Measurements from ENCODE around the gene BCAR1.
"Not testable (repeated sequence)": the region's sequence is repeated elsewhere in the genome, so short reads cannot be mapped to it uniquely, and the experiment has no call there.

BCAR1 gene

GRCh38 chr16:75252946-75253911 is 1.8 kb upstream of the BCAR1 start:
- DNase-seq, result peak; percentile 53

- DNase-seq, result peak; percentile 29
Observed at GRCh38 chr16:75252049-75252864, 833 bp upstream of the BCAR1 start.

- DNase-seq, result peak; percentile 49
Observed at GRCh38 chr16:75250809-75251279, 580 bp downstream of the BCAR1 start.

GRCh38 chr16:75250089-75250808 is 1.2 kb downstream of the BCAR1 start:
- peak; percentile 30 for DNase-seq

GRCh38 chr16:75249441-75249840 is 2.0 kb downstream of the BCAR1 start:
- DNase-seq, result no peak

GRCh38 chr16:75248536-75249380 is 2.7 kb downstream of the BCAR1 start:
- peak; percentile 17 for DNase-seq

- DNase-seq, result peak; percentile 48
Observed at GRCh38 chr16:75248142-75248535, 3.3 kb downstream of the BCAR1 start.

- no peak for DNase-seq
Observed at GRCh38 chr16:75247249-75247648, 4.2 kb downstream of the BCAR1 start.

- DNase-seq, result no peak
Observed at GRCh38 chr16:75246504-75247205, 4.8 kb downstream of the BCAR1 start.

- DNase-seq, result peak; percentile 93
Observed at GRCh38 chr16:75244844-75245758, 6.3 kb downstream of the BCAR1 start.

- no peak for DNase-seq
Observed at GRCh38 chr16:75244225-75244809, 7.1 kb downstream of the BCAR1 start.

GRCh38 chr16:75243667-75244224 is 7.7 kb downstream of the BCAR1 start:
- DNase-seq, result no peak

- not testable (repeated sequence) for DNase-seq
Observed at GRCh38 chr16:75242436-75243078, 8.9 kb downstream of the BCAR1 start.

GRCh38 chr16:75241955-75242354 is 9.5 kb downstream of the BCAR1 start:
- DNase-seq, result no peak

- peak; percentile 19 for DNase-seq
Observed at GRCh38 chr16:75241412-75241811, 10.0 kb downstream of the BCAR1 start.

- not testable (repeated sequence) for DNase-seq
Observed at GRCh38 chr16:75240633-75241032, 10.8 kb downstream of the BCAR1 start.

- DNase-seq, result peak; percentile 20
Observed at GRCh38 chr16:75239542-75240122, 11.8 kb downstream of the BCAR1 start.

GRCh38 chr16:75238853-75239541 is 12.4 kb downstream of the BCAR1 start:
- DNase-seq, result no peak
